Natural killer cell (primary cell): ENCODE measurements around the gene SLC25A44. TPM values are rescaled to one million over a fixed set of nuclear protein-coding genes. Genes with fewer than 3 reads are reported as not detected.
A peak's percentile ranks its signal among the peaks of the same experiment; 100 is the strongest.

Experiments used
- ATAC-seq, 3 donors: fragments of 150-1000 bp in 2 of 3; fragments of 200-7000 bp in 1 of 3; cut with Tn5 transposase; 1 replicate in 1 of 3; 2 replicates in 2 of 3; pipeline ENCODE4 v1.10.0; 2021; ENCODE audit warnings: mild to moderate bottlenecking in 2 of 3, moderate library complexity in 2 of 3
- DNase-seq, 2 donors: peaks; one replicate each; pipeline versions ENCODE4 v3.0.0 to v3.0.0-alpha.2; 2013 to 2021; ENCODE audit warnings: mixed read lengths in 1 of 2
- H3K27ac ChIP-seq: one replicate; pipeline ENCODE4 v1.5.1; 2013; ENCODE audit warnings: mild to moderate bottlenecking, low read length
- H3K27me3 ChIP-seq: one replicate; pipeline ENCODE4 v1.6.1; 2013; ENCODE audit warnings: low read length; ENCODE audit not compliant: control insufficient read depth, insufficient read depth
- H3K36me3 ChIP-seq: one replicate; pipeline ENCODE4 v1.6.1; 2013; ENCODE audit warnings: low read length; ENCODE audit not compliant: control insufficient read depth, insufficient read depth
- H3K4me1 ChIP-seq: one replicate; pipeline ENCODE4 v1.6.1; 2013; ENCODE audit warnings: low read length; ENCODE audit not compliant: control insufficient read depth, insufficient read depth
- H3K4me3 ChIP-seq: one replicate; pipeline ENCODE4 v1.5.1; 2013; ENCODE audit warnings: low read length
- H3K9me3 ChIP-seq: one replicate; pipeline ENCODE4 v1.6.1; 2013; ENCODE audit warnings: low read length; ENCODE audit not compliant: control insufficient read depth, insufficient read depth
- H3K27ac Mint-ChIP-seq, 2 donors: one replicate each; pipeline ENCODE4 v1.8.0; 2022; ENCODE audit warnings: mild to moderate bottlenecking in 2 of 2, mixed read lengths in 2 of 2, moderate library complexity in 1 of 2
- H3K27me3 Mint-ChIP-seq, 2 donors: one replicate each; pipeline ENCODE4 v1.8.0; 2022; ENCODE audit warnings: low read depth in 2 of 2, mixed read lengths in 2 of 2
- H3K36me3 Mint-ChIP-seq: one replicate; pipeline ENCODE4 v1.8.0; 2022; ENCODE audit warnings: mixed read lengths
- H3K4me1 Mint-ChIP-seq, 2 donors: one replicate each; pipeline ENCODE4 v1.8.0; 2022; ENCODE audit warnings: mixed read lengths in 2 of 2
- H3K4me3 Mint-ChIP-seq: one replicate; pipeline ENCODE4 v1.8.0; 2022; ENCODE audit warnings: mild to moderate bottlenecking, moderate library complexity, mixed read lengths
- H3K9me3 Mint-ChIP-seq, 2 donors: one replicate each; pipeline ENCODE4 v1.8.0; 2022; ENCODE audit warnings: mixed read lengths in 2 of 2
- WGBS: methylation state at CpG from one replicate; pipeline ENCODE4 v1.1.7; 2013; ENCODE audit warnings: missing lambda C conversion rate; ENCODE audit not compliant: insufficient coverage; 5-methylcytosine and 5-hydroxymethylcytosine counted together
- intact Hi-C: fragments of 100-400 bp; cut with micrococcal nuclease; formaldehyde crosslinking; loops from one replicate; pipeline ENCODE4 v1.14.2; 2022
- total RNA-seq, 4 donors: library from RNA; stranded (reverse); fragments of 120-200 nt in 1 of 4; gene quantifications; one replicate each; pipeline versions ENCODE4 v1.2.3 to v1.2.4, GENCODE V29; 2013 to 2022
- TF ChIP-seq, protein P1 (sequence below): fragments of 200-600 bp; IDR thresholded peaks from one replicate; pipeline ENCODE4 v1.8.0; 2022; ENCODE audit warnings: antibody characterized with exemption

Gene SLC25A44
- total RNA-seq, 3 donors from 2014 or later (not counting 1 experiment from before 2014, with no cell fraction given), result 17.1 to 49.2 (median 22.0) TPM

- 76% methylated on average over 17 of the region's 20 CpGs for WGBS
- no peak overlapping the region for H3K27ac ChIP-seq
- Mint-ChIP-seq H3K4me3 (no peak overlapping the region), H3K27ac (no peak overlapping the region), H3K27me3 (peaks cover 9 to 15% of the 10 kb centered on the region in 2 donors), H3K36me3 (no peaks in the 10 kb centered on the region), H3K4me1 (peaks cover 15 to 20% of the 10 kb centered on the region in 2 donors), H3K9me3 (no peaks in the 10 kb centered on the region)
- TF ChIP-seq, protein P1, sequence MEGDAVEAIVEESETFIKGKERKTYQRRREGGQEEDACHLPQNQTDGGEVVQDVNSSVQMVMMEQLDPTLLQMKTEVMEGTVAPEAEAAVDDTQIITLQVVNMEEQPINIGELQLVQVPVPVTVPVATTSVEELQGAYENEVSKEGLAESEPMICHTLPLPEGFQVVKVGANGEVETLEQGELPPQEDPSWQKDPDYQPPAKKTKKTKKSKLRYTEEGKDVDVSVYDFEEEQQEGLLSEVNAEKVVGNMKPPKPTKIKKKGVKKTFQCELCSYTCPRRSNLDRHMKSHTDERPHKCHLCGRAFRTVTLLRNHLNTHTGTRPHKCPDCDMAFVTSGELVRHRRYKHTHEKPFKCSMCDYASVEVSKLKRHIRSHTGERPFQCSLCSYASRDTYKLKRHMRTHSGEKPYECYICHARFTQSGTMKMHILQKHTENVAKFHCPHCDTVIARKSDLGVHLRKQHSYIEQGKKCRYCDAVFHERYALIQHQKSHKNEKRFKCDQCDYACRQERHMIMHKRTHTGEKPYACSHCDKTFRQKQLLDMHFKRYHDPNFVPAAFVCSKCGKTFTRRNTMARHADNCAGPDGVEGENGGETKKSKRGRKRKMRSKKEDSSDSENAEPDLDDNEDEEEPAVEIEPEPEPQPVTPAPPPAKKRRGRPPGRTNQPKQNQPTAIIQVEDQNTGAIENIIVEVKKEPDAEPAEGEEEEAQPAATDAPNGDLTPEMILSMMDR, result no peak
- peaks cover 78% of the 10 kb centered on the region for H3K4me1 ChIP-seq
- intact Hi-C loops, result loop anchor here (5.0 kb wide), 1 partner anchor 168 kb away; no protein-coding TSS in a partner anchor
- H3K9me3 ChIP-seq, result no peaks in the 10 kb centered on the region
- H3K36me3 ChIP-seq, result no peaks in the 10 kb centered on the region
- DNase-seq (no peak), ATAC-seq (no peak)
- no peak overlapping the region for H3K4me3 ChIP-seq
- H3K27me3 ChIP-seq, result no peaks in the 10 kb centered on the region
These were observed 44.3 kb upstream of the SLC25A44 start for GRCh38 chr1:156149374-156150332.

GRCh38 chr1:156150333-156151011, 43.4 kb upstream of the SLC25A44 start:
- H3K4me3 ChIP-seq, result no peak overlapping the region
- ATAC-seq (peak in 2 of 3 donors; percentile 11 to 39), DNase-seq (no peak)
- no peaks in the 10 kb centered on the region for H3K9me3 ChIP-seq
- no peaks in the 10 kb centered on the region for H3K27me3 ChIP-seq
- Mint-ChIP-seq H3K4me3 (no peak overlapping the region), H3K36me3 (no peaks in the 10 kb centered on the region), H3K9me3 (no peaks in the 10 kb centered on the region), H3K27ac (no peak overlapping the region), H3K27me3 (peaks cover 9 to 12% of the 10 kb centered on the region in 2 donors), H3K4me1 (peaks cover 15 to 21% of the 10 kb centered on the region in 2 donors)
- 81% methylated on average over 10 of the region's 10 CpGs for WGBS
- intact Hi-C loops, result no loop called here
- no peaks in the 10 kb centered on the region for H3K36me3 ChIP-seq
- H3K4me1 ChIP-seq, result peaks cover 86% of the 10 kb centered on the region
- H3K27ac ChIP-seq, result no peak overlapping the region
- TF ChIP-seq, protein P1, result no peak

GRCh38 chr1:156151093-156151688, 42.7 kb upstream of the SLC25A44 start:
- Mint-ChIP-seq H3K36me3 (no peaks in the 10 kb centered on the region), H3K4me1 (peaks cover 8 to 17% of the 10 kb centered on the region in 2 donors), H3K9me3 (no peaks in the 10 kb centered on the region), H3K4me3 (no peak overlapping the region), H3K27ac (no peak overlapping the region), H3K27me3 (peaks cover 2 to 8% of the 10 kb centered on the region in 2 donors)
- ATAC-seq (no peak), DNase-seq (no peak)
- Histone ChIP-seq H3K36me3 (no peaks in the 10 kb centered on the region), H3K27ac (peak overlapping the region; percentile 14), H3K9me3 (no peaks in the 10 kb centered on the region), H3K4me1 (peaks cover 89% of the 10 kb centered on the region), H3K27me3 (no peaks in the 10 kb centered on the region), H3K4me3 (no peak overlapping the region)
- TF ChIP-seq, protein P1, result no peak
- intact Hi-C loops, result no loop called here
- WGBS, result 62% methylated on average over 6 of the region's 6 CpGs
